Heart left ventricle (tissue), 16 donors: ENCODE data around the gene TEDDM1. TPM values are rescaled to one million over a fixed set of nuclear protein-coding genes. Genes with fewer than 3 reads are reported as not detected.

ENCODE experiments used
- ATAC-seq, 4 donors: fragments of 200-7000 bp; cut with Tn5 transposase; one replicate each; pipeline ENCODE4 v1.9.1; 2020 to 2022; ENCODE audit warnings: moderate library complexity in 4 of 4, mild to moderate bottlenecking in 3 of 4, moderate number of reproducible peaks in 1 of 4
- DNase-seq, 5 donors: peaks; one replicate each; pipeline ENCODE4 v3.0.0-alpha.2; 2020
- H3K27ac ChIP-seq, 12 donors: fragments of 200-600 bp; sonication (generic) in 4 of 12; one replicate each; pipeline versions ENCODE4 v1.5.0 to v1.8.0; 2016 to 2022; ENCODE audit warnings: mild to moderate bottlenecking in 2 of 12
- H3K27me3 ChIP-seq, 9 donors: fragments of 200-600 bp; sonication (generic) in 2 of 9; one replicate each; pipeline versions ENCODE4 v1.5.1 to v1.8.0; 2016 to 2022; ENCODE audit warnings: mild to moderate bottlenecking in 3 of 9
- H3K36me3 ChIP-seq, 9 donors: fragments of 200-600 bp; sonication (generic) in 2 of 9; one replicate each; pipeline versions ENCODE4 v1.5.0 to v1.8.0; 2018 to 2022; ENCODE audit warnings: mild to moderate bottlenecking in 2 of 9
- H3K4me1 ChIP-seq, 12 donors: fragments of 200-600 bp; sonication (generic) in 4 of 12; one replicate each; pipeline versions ENCODE4 v1.5.0 to v1.8.0; 2016 to 2022; ENCODE audit warnings: mild to moderate bottlenecking in 3 of 12
- H3K4me3 ChIP-seq, 12 donors: fragments of 200-600 bp; sonication (generic) in 4 of 12; one replicate each; pipeline versions ENCODE4 v1.5.0 to v1.8.0; 2017 to 2022; ENCODE audit warnings: mild to moderate bottlenecking in 9 of 12, moderate library complexity in 4 of 12
- H3K9me3 ChIP-seq, 12 donors: fragments of 200-600 bp; sonication (generic) in 4 of 12; one replicate each; pipeline versions ENCODE4 v1.5.0 to v1.8.0; 2016 to 2022; ENCODE audit warnings: mild to moderate bottlenecking in 1 of 12
- CTCF ChIP-seq, 12 donors: fragments of 200-600 bp; sonication (generic) in 4 of 12; IDR thresholded peaks; one replicate each; pipeline versions ENCODE4 v1.5.0 to v1.8.0; 2018 to 2022; ENCODE audit warnings: antibody characterized with exemption in 12 of 12, mild to moderate bottlenecking in 5 of 12
- POLR2A ChIP-seq, 2 donors: fragments of 450-650 bp; IDR thresholded peaks; one replicate each; pipeline ENCODE4 v1.6.1; 2017; ENCODE audit warnings: antibody characterized with exemption in 2 of 2, mild to moderate bottlenecking in 2 of 2, moderate library complexity in 2 of 2
- WGBS, 4 donors: extraction: QIAGEN DNeasy Blood & Tissue Kit in 2 of 4; methylation state at CpG; one replicate each; pipeline versions ENCODE4 v1.1.5 to v1.1.7; 2013 to 2018; 5-methylcytosine and 5-hydroxymethylcytosine counted together
- intact Hi-C, 10 donors: fragments of 100-400 bp; cut with DNase I; formaldehyde crosslinking; loops; one replicate each; pipeline versions ENCODE4 v1.11.1 to v1.14.2; 2022
- polyA plus RNA-seq, 2 donors: library from polyadenylated mRNA; stranded (reverse); fragments of 200-250 nt; gene quantifications; one replicate each; pipeline ENCODE4 v1.2.3, GENCODE V29; 2013
- total RNA-seq, 9 donors: library from RNA; depleted of rRNA in 2 of 9; stranded (reverse); fragments of >200 nt in 2 of 9; fragmentation: NEBNext Ultra II Directional in 3 of 9; extraction: Animal tissue kit (Norgen Biotek cat#: 25700) in 3 of 9; gene quantifications; one replicate each; pipeline versions ENCODE4 v1.1.0 to v1.2.4, GENCODE V29; 2016 to 2023
- donor health status: ischemic (EF 13 %, LVEDD 7.1; RV severe dilation, severe dysfunction).
- donor health status: healthy with polysubstance abuse.
- donor health status: DM: no; HTN: yes; CAD: no.
- donor health status: DM: no; HTN: no; CAD: no.
- donor health status: ischemic (EF 25% LVEDD 6.9; RV normal size, moderate dysfunction).
- donor health status: ischemic (EF 25% LVEDD 5.7; RV mildly dilated, moderate dysfunction).
- donor health status: healthy.
- donor health status: DM: yes; HTN: yes; CAD: no.
- donor health status: ischemic (EF 35%, LVEDD 5.7; RV mildly dilated, moderate dysfunction).
- donor health status: nonischemic (EF 11% LVEDD 7.7; RV severe dilation, severe dysfunction).
- donor health status: DM: yes; HTN: yes; CAD: no.
- donor health status: PGD.
- donor health status: ischemic (EF 29% LVEDD 5.4; RV normal size, mild dysfunction).
- donor health status: nonischemic (EF 23%, LVEDD 6.1; RV moderate dilation, normal function).

The TEDDM1 gene
- total and polyA plus RNA-seq, 11 donors = not detected

GRCh38 chr1:182374101-182374834 is 26.2 kb downstream of the TEDDM1 start:
- Histone ChIP-seq H3K36me3 (no peaks in the 10 kb centered on the region), H3K4me3 (no peak overlapping the region), H3K27ac (no peak overlapping the region), H3K27me3 (no peaks in the 10 kb centered on the region), H3K4me1 (peaks cover 0 to 8% (median 0%) of the 10 kb centered on the region in 12 donors), H3K9me3 (no peaks in the 10 kb centered on the region)
- intact Hi-C loops = no loop called here
- DNase-seq (no peak), ATAC-seq (peak in 1 of 4 donors; percentile 33)
- 69 to 78% (median 72%) methylated on average over 5 of the region's 5 CpGs for WGBS, 4 donors
- no peak for TF ChIP-seq POLR2A (IDR thresholded peaks at IDR 0.05)
- no peak for TF ChIP-seq CTCF (IDR thresholded peaks at IDR 0.05)

- intact Hi-C loops = no loop called here
- H3K4me1 ChIP-seq = peaks cover 0 to 14% (median 6%) of the 10 kb centered on the region in 12 donors
- no peak for ATAC-seq
- no peak for DNase-seq
- TF ChIP-seq POLR2A (IDR thresholded peaks at IDR 0.05) (no peak), CTCF (IDR thresholded peaks at IDR 0.05) (no peak)
- H3K4me3 ChIP-seq = no peak overlapping the region
- WGBS, 4 donors = 55 to 64% (median 58%) methylated on average over 3 of the region's 3 CpGs
- no peaks in the 10 kb centered on the region for H3K27me3 ChIP-seq
- H3K27ac ChIP-seq = no peak overlapping the region
- H3K9me3 ChIP-seq = no peaks in the 10 kb centered on the region
- no peaks in the 10 kb centered on the region for H3K36me3 ChIP-seq
These were observed 29.9 kb downstream of the TEDDM1 start for GRCh38 chr1:182370532-182370931.

DNA sequence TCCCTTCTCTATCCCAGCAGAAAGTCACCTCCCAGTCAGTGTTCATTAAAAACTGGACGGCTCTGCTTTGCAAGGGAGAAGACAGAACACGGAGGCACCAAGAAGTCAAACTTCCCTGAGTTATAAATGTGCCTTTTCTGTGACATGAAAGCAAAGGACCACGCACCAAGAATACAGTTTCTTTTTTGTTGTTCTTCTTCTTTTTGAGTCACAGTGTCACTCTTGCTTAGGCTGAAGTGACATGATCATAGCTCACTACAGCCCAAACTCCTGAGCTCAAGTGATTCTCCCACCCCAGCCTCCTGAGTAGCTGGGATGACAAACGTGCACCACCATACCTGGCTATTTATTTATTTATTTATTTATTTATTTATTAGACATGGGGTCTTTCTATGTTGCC is 31.6 kb downstream of the TEDDM1 start:
- H3K4me3 ChIP-seq = no peak overlapping the region
- DNase-seq (no peak), ATAC-seq (no peak)
- 67 to 71% (median 68%) methylated on average over 4 of the region's 4 CpGs for WGBS, 4 donors
- no peaks in the 10 kb centered on the region for H3K9me3 ChIP-seq
- peaks cover 0 to 14% (median 6%) of the 10 kb centered on the region in 12 donors for H3K4me1 ChIP-seq
- H3K27me3 ChIP-seq = no peaks in the 10 kb centered on the region
- H3K36me3 ChIP-seq = no peaks in the 10 kb centered on the region
- TF ChIP-seq CTCF (IDR thresholded peaks at IDR 0.05) = no peak
- TF ChIP-seq POLR2A (IDR thresholded peaks at IDR 0.05) = no peak
- no peak overlapping the region for H3K27ac ChIP-seq
- intact Hi-C loops = loop anchor here in 1 of 10 donors (10.0 kb wide), 1 partner anchor 134 kb away; no protein-coding TSS in a partner anchor

DNA sequence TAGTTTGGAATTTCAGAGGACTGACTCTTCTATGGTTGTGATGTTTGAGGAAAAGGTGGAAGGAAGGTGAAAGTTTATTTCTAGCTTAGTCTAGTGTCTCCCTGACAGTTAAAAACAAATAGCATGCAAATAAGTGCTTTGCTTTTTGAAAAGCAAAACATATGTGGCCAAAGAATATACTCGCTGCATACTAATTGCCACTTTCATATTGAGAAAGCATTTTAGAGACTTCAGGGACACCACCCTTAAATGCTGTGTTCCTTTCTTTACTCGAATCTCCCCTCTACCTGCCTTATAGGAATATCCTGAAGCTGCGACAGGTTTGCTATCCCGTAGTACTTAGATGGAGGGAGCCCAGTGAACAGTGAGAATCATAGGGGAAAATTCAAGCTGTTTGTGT is 32.1 kb downstream of the TEDDM1 start:
- Histone ChIP-seq H3K27me3 (no peaks in the 10 kb centered on the region), H3K4me3 (no peak overlapping the region), H3K4me1 (peaks cover 0 to 14% (median 6%) of the 10 kb centered on the region in 12 donors), H3K27ac (no peak overlapping the region), H3K9me3 (no peaks in the 10 kb centered on the region), H3K36me3 (no peaks in the 10 kb centered on the region)
- intact Hi-C loops = loop anchor here in 1 of 10 donors (10.0 kb wide), 1 partner anchor 134 kb away; no protein-coding TSS in a partner anchor
- no peak for DNase-seq
- TF ChIP-seq POLR2A (IDR thresholded peaks at IDR 0.05) (no peak), CTCF (IDR thresholded peaks at IDR 0.05) (no peak)
- no peak for ATAC-seq
- WGBS, 4 donors = 44 to 58% (median 51%) methylated on average over 4 of the region's 4 CpGs
